NCI-H82 (cell line): Measurements from ENCODE around the gene APOBEC3B.
"Not testable (repeated sequence)": the region's sequence is repeated elsewhere in the genome, so short reads cannot be mapped to it uniquely, and the experiment has no call there.

Experiments used
- DNase-seq: peaks from one replicate; lab custom pipeline; 2025; lab: John Stamatoyannopoulos, UW

The APOBEC3B gene

DNA sequence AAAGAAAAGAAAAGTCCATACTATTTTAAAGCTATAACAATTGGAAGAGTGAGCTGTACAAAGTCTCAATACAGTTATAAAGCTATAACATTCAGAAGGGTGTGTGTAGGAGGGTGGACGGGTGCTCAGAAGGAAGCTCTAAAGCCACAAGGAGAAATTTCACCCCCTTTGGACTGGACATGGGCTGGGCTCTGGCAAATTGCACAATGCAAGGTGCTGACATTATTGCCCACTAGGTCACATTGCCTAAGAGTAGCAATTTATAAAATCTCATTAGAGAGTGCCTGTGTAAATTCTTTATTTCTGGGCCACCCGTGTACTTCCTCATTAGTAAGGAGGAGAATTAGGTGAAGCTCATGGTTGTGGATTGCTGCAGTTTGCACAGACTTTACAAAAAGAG lies 30.4 kb upstream of the APOBEC3B start:
- no peak for DNase-seq

- DNase-seq = no peak
Measured at GRCh38 chr22:38952281-38952993, 29.7 kb upstream of the APOBEC3B start.

DNA sequence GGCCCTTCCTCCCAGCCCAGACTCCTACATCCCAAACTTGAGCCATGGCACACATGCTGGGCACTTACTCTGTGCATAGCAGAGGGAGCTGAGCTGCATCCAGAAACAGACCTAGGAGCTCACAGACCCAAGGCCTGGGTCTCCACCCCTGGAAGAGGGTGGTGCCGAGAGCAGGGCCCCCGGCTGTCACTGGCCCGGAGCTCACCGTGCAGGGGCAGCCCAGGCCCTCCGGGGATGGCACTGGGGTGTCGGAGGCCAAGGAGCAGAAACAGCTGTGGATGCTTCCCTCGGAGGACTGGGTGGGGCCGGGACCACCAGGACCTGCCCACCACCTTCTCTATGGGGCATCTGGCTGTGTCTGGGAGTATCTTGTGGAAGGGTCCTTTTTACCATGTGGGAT lies 29.1 kb upstream of the APOBEC3B start:
- no peak for DNase-seq

GRCh38 chr22:38953577-38954413 lies 28.4 kb upstream of the APOBEC3B start:
- no peak for DNase-seq

- no peak for DNase-seq
Measured at GRCh38 chr22:38954414-38955043, 27.6 kb upstream of the APOBEC3B start.

GRCh38 chr22:38955250-38955905 lies 26.8 kb upstream of the APOBEC3B start:
- no peak for DNase-seq

DNA sequence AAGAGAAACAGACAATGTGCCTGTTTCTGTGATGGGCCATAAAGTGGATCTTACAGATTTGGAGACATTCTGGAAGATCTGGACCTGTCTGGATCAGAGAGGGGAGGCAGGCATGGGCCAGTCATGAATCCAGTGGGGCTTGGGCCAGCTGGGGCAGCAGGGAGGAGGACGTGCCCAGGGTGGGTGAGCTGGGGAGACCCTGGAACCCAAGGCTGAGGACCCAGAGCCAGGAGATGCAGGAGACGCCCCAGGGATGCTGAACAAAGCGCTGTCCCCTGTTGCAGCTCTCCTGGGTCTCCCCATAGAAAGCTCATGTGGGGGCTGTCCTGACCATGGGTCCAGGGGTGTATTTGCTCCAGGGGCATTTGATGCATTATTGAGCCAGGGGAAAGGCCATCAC lies 26.2 kb upstream of the APOBEC3B start:
- no peak for DNase-seq

DNA sequence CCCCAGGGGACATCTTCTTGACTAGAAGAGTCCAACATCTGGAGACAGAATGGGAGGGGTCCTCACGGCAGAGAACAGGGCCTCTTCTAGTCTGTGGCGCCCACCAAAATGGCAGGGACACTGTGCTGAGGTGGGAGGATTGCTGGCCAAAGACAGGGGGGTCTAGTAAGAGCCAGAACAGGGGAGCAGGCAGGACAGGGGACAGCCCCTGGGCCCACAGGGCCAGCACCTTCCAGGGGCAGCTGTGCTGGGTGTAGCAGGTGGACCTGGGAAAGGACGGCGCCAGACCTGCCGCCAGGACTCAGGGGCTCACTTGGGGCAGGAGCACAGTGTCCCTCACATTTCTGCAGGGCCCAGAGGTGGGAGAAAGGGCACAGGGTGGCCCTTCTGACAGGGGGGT lies 25.6 kb upstream of the APOBEC3B start:
- no peak for DNase-seq

GRCh38 chr22:38957046-38957770 lies 24.9 kb upstream of the APOBEC3B start, which contains the start of gene APOBEC3A:
Gene APOBEC3A, plus strand, starts transcription at chr22:38957609. Its CDS starts 83 bp downstream, at chr22:38957692.
- no peak for DNase-seq

- no peak for DNase-seq
Measured at GRCh38 chr22:38957808-38958650, 24.1 kb upstream of the APOBEC3B start.

DNA sequence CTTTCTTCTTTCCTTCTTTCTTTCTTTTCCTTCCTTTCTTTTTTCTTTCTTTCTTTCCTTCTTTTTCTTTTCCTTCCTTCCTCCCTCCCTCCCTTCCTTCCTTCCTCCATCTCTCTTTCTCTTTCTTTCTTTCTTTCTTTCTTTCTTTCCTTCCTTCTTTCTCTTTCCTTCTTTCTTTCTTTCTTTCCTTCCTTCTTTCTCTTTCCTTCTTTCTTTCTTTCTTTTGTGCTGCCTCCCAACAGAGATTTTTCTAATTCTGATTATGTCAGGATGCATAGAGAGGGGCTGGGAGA lies 23.6 kb upstream of the APOBEC3B start:
- DNase-seq = not testable (repeated sequence)

DNA sequence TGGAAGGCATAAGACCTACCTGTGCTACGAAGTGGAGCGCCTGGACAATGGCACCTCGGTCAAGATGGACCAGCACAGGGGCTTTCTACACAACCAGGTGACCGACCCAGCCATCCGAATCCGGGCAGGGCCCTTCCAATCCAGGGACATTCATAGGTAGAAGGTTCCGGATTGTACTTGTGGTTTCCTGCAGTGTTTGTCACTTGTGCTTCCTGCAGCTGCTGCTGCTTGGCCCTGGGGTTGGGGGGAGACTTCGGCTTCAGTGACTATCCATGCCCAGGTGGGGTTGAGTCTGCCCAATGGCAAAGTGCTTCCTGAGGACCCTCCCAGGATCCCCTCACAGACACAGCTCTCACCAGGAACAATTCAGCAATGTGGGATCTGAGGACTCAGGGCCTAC lies 22.6 kb upstream of the APOBEC3B start:
- no peak for DNase-seq

- DNase-seq = not testable (repeated sequence)
Measured at GRCh38 chr22:38960673-38961072, 21.5 kb upstream of the APOBEC3B start.

DNA sequence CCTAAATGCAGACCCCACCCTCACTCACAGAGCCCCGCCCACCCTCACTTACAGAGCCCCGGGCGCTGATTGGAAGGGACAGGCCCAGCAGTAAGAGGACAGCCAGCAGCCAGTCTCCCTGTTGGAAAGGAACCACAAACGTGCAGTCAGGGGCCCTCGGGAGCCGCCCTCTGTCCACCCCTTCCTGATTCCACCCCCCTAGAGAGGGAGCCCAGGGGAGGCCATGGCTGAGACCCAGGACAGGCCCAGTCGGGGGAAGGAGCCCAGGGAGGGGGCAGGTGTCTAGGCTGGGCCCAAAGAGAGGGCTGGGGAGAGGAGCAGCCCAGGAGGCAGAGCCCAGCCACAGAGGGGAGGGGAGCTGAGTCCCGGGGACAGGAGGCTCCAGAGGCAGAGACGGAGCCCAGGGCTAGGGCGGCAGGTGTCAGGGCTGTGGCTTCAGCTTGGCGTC lies 18.8 kb upstream of the APOBEC3B start:
- DNase-seq = not testable (repeated sequence)

GRCh38 chr22:38963872-38964271 lies 18.3 kb upstream of the APOBEC3B start:
- no peak for DNase-seq

- no peak for DNase-seq
Measured at GRCh38 chr22:38964306-38964705, 17.8 kb upstream of the APOBEC3B start.

DNA sequence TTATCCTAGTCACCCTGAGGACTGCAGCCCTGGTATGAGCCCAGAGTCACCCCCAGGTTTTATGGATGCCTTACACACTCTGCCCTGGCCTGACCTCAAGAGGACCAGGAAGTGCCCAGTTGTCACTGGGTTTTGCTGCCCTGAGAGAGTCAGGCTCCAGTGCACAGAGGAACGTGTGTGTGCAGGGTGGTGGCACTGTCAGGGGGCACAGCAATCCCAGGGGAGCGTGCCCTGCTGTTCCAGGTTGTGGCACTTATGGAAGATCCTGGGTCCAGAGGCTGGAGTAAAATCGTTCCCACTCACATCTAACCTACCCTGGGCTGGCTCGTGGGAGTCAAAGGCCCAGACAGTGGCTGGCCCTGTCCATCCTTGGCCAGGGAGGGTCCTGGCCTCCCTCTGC lies 17.2 kb upstream of the APOBEC3B start:
- no peak for DNase-seq

DNA sequence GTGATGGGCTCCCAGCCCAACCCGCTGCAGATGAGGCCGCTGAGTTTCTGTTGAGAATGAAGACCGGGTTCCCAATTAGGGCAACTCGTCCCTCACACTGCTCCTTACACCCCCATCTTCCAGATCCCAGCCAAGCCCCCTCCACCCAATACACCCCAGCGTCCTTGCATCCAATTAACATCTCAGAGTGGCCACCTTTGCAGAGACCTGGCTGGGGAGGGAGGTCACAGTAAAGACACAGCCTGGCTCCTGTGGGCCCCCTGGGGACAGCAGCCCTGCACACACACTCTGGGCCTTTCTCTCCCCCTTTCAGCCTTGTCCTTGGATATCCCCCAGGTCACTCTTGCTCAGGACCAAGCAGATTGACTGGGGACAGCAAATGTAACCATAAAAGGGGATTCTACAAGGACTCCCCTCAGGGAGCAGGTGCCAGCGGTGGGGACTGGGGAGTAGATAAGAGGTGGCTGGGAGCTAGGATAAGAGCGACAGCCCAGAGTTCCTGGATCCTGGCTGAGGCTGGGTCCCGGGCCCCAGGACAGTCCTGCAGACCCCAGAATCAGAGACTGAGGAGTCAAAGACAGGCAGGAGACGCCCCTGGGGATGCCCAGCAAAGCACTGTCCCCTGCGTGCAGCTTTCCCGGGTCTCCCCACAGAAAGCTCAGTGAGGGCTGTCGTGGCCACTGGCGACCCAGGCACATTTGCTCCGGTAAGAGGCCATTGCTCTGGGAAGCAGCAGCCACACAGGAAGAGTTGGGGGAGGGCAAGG lies 16.4 kb upstream of the APOBEC3B start:
- DNase-seq = no peak

GRCh38 chr22:38966380-38966702 lies 15.8 kb upstream of the APOBEC3B start:
- no peak for DNase-seq

DNA sequence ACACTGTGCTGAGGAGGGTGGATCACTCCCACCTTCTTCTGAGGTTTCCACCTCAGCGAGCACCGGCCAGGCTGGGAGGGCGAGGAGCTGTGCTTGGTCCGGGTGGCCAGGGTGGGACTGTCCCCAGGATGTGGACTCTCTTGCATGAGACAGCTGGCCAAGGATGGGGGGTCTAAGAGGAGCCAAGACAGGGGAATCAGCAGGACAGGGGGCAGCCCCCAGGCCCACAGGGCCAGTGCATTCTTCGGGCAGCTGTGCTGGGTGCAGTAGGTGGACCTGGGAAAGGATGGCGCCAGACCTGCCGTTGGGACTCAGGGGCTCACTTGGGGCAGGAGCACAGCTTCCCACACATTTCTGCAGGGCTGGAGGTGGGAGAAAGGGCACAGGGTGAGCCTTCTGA lies 15.2 kb upstream of the APOBEC3B start:
- DNase-seq = no peak
